ENCODE measurements around the gene PPP2R5E. TPM values are rescaled to one million over a fixed set of nuclear protein-coding genes. Genes with fewer than 3 reads are reported as not detected.
A peak's percentile ranks its signal among the peaks of the same experiment; 100 is the strongest.

PPP2R5E gene
- total RNA-seq, 1 donor from 2014 or later = 45.1 TPM

- Mint-ChIP-seq H3K9me3 (no peaks in the 10 kb centered on the region), H3K36me3 (ENCODE audit: low read depth) (peaks cover 2% of the 10 kb centered on the region), H3K4me3 (no peak overlapping the region), H3K4me1 (peaks cover 2% of the 10 kb centered on the region), H3K27me3 (no peaks in the 10 kb centered on the region), H3K27ac (no peak overlapping the region)
- DNase-seq = no peak
- intact Hi-C loops (cut with micrococcal nuclease) = no loop called here
These were observed 116.3 kb downstream of the PPP2R5E start for GRCh38 chr14:63426838-63427352.

DNA sequence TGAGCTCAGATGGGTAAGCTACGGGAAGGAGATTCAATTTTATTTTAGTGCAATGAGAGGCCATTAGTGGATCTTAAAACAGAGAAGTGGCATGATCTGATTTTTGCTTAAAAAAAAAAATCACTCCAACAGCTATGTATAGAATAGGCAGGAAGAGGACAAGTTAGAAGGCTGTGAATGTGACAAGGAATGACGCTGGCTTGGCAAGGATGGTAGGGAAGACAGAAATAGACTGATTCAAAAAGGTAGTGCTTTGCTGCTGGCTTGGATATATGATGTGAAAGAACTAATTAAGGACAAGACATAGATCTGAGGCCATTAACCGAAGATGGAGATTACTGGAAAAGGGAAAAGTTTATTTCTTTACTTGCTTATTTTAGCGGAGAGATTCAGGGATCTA, 119.3 kb downstream of the PPP2R5E start:
- H3K4me1 Mint-ChIP-seq = peaks cover 4% of the 10 kb centered on the region

GRCh38 chr14:63423381-63423780, 119.8 kb downstream of the PPP2R5E start:
- H3K4me1 Mint-ChIP-seq = peaks cover 4% of the 10 kb centered on the region
- no peak for DNase-seq
- intact Hi-C loops (cut with micrococcal nuclease) = no loop called here
- H3K9me3 Mint-ChIP-seq = no peaks in the 10 kb centered on the region
- H3K4me3 Mint-ChIP-seq = no peak overlapping the region
- peaks cover 13% of the 10 kb centered on the region for H3K36me3 Mint-ChIP-seq (ENCODE audit: low read depth)
- H3K27ac Mint-ChIP-seq = no peak overlapping the region
- H3K27me3 Mint-ChIP-seq = no peaks in the 10 kb centered on the region

More for the DNA sequence above, 119.3 kb downstream of the PPP2R5E start:
- no peak overlapping the region for H3K27ac Mint-ChIP-seq
- no peaks in the 10 kb centered on the region for H3K27me3 Mint-ChIP-seq
- no peak overlapping the region for H3K4me3 Mint-ChIP-seq
- peaks cover 13% of the 10 kb centered on the region for H3K36me3 Mint-ChIP-seq (ENCODE audit: low read depth)
- intact Hi-C loops (cut with micrococcal nuclease) = no loop called here
- H3K9me3 Mint-ChIP-seq = no peaks in the 10 kb centered on the region
- DNase-seq = no peak

DNA sequence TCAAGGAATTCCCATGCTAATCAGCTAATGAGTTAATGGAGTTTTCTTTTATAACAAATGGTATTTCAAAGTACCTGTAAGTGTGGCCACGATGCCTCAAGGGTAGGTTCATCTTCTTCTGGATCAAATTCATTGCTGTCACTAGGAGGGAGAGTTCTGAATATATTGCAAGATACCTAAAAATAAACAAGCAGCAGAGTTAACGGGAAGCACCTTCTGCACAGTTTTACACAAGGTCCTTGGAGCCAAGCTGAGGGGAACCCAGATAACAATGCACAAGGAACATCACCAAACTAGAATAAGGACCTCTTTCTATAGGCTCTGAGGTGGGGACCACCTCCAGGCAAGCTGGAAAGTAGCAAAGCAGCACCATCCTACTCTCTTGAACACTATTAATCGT, 121.3 kb downstream of the PPP2R5E start:
- Mint-ChIP-seq H3K4me1 (peaks cover 1% of the 10 kb centered on the region), H3K9me3 (no peaks in the 10 kb centered on the region), H3K27ac (no peak overlapping the region), H3K27me3 (no peaks in the 10 kb centered on the region), H3K36me3 (ENCODE audit: low read depth) (peaks cover 11% of the 10 kb centered on the region), H3K4me3 (no peak overlapping the region)
- DNase-seq = peak; percentile 41
- intact Hi-C loops (cut with micrococcal nuclease) = no loop called here

- Mint-ChIP-seq H3K9me3 (no peaks in the 10 kb centered on the region), H3K36me3 (ENCODE audit: low read depth) (peaks cover 11% of the 10 kb centered on the region), H3K27ac (no peak overlapping the region), H3K27me3 (no peaks in the 10 kb centered on the region), H3K4me3 (no peak overlapping the region), H3K4me1 (peaks cover 1% of the 10 kb centered on the region)
- DNase-seq = no peak
- intact Hi-C loops (cut with micrococcal nuclease) = no loop called here
These were observed 122.0 kb downstream of the PPP2R5E start for GRCh38 chr14:63421226-63421625.

- H3K4me1 Mint-ChIP-seq = peaks cover 1% of the 10 kb centered on the region
- H3K4me3 Mint-ChIP-seq = no peak overlapping the region
- no peaks in the 10 kb centered on the region for H3K27me3 Mint-ChIP-seq
- H3K9me3 Mint-ChIP-seq = no peaks in the 10 kb centered on the region
- peaks cover 19% of the 10 kb centered on the region for H3K36me3 Mint-ChIP-seq (ENCODE audit: low read depth)
- DNase-seq = no peak
- intact Hi-C loops (cut with micrococcal nuclease) = no loop called here
- no peak overlapping the region for H3K27ac Mint-ChIP-seq
These were observed 125.2 kb downstream of the PPP2R5E start for GRCh38 chr14:63418020-63418419.

GRCh38 chr14:63413009-63413408, 130.2 kb downstream of the PPP2R5E start:
- no peak overlapping the region for H3K27ac Mint-ChIP-seq
- intact Hi-C loops (cut with micrococcal nuclease) = no loop called here
- peaks cover 24% of the 10 kb centered on the region for H3K36me3 Mint-ChIP-seq (ENCODE audit: low read depth)
- H3K4me1 Mint-ChIP-seq = no peaks in the 10 kb centered on the region
- H3K4me3 Mint-ChIP-seq = no peak overlapping the region
- DNase-seq = no peak
- H3K9me3 Mint-ChIP-seq = no peaks in the 10 kb centered on the region
- no peaks in the 10 kb centered on the region for H3K27me3 Mint-ChIP-seq

GRCh38 chr14:63406333-63406732, 136.8 kb downstream of the PPP2R5E start:
- DNase-seq = no peak
- H3K27me3 Mint-ChIP-seq = no peaks in the 10 kb centered on the region
- no peak overlapping the region for H3K4me3 Mint-ChIP-seq
- H3K9me3 Mint-ChIP-seq = no peaks in the 10 kb centered on the region
- intact Hi-C loops (cut with micrococcal nuclease) = no loop called here
- peaks cover 19% of the 10 kb centered on the region for H3K36me3 Mint-ChIP-seq (ENCODE audit: low read depth)
- H3K4me1 Mint-ChIP-seq = peaks cover 11% of the 10 kb centered on the region
- no peak overlapping the region for H3K27ac Mint-ChIP-seq

- intact Hi-C loops (cut with micrococcal nuclease) = no loop called here
- Mint-ChIP-seq H3K4me3 (no peak overlapping the region), H3K4me1 (peaks cover 15% of the 10 kb centered on the region), H3K27ac (no peak overlapping the region), H3K27me3 (no peaks in the 10 kb centered on the region), H3K36me3 (ENCODE audit: low read depth) (peaks cover 16% of the 10 kb centered on the region), H3K9me3 (no peaks in the 10 kb centered on the region)
- DNase-seq = no peak
These were observed 137.5 kb downstream of the PPP2R5E start for GRCh38 chr14:63405715-63406114.

GRCh38 chr14:63404906-63405305, 138.3 kb downstream of the PPP2R5E start:
- DNase-seq = no peak
- H3K4me3 Mint-ChIP-seq = no peak overlapping the region
- peaks cover 15% of the 10 kb centered on the region for H3K36me3 Mint-ChIP-seq (ENCODE audit: low read depth)
- no peaks in the 10 kb centered on the region for H3K9me3 Mint-ChIP-seq
- no peak overlapping the region for H3K27ac Mint-ChIP-seq
- no peaks in the 10 kb centered on the region for H3K27me3 Mint-ChIP-seq
- peaks cover 15% of the 10 kb centered on the region for H3K4me1 Mint-ChIP-seq
- intact Hi-C loops (cut with micrococcal nuclease) = no loop called here

- Mint-ChIP-seq H3K27ac (no peak overlapping the region), H3K4me1 (peaks cover 17% of the 10 kb centered on the region), H3K27me3 (no peaks in the 10 kb centered on the region), H3K36me3 (ENCODE audit: low read depth) (peaks cover 23% of the 10 kb centered on the region), H3K9me3 (no peaks in the 10 kb centered on the region), H3K4me3 (no peak overlapping the region)
- no peak for DNase-seq
- intact Hi-C loops (cut with micrococcal nuclease) = no loop called here
These were observed 141.5 kb downstream of the PPP2R5E start for GRCh38 chr14:63401646-63402045.

DNA sequence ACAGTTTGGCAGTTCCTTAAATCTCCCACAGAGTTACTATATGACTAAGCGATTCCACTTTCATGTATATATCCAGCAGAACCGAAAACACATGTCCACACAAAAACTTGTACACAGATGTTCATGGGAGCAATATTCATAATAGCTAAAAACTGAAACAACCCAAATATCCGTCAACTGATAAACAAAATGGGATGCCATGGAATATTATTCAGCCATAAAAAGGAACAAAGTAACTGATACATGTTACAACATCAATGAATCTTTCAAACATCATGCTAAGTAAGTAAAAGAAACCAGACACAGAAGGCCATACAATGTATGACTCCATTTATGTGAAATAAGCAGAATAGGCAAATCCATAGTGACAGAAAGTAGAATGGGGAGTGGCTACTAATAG, 144.2 kb downstream of the PPP2R5E start:
- no peak overlapping the region for H3K27ac Mint-ChIP-seq
- H3K27me3 Mint-ChIP-seq = no peaks in the 10 kb centered on the region
- peaks cover 15% of the 10 kb centered on the region for H3K4me1 Mint-ChIP-seq
- intact Hi-C loops (cut with micrococcal nuclease) = no loop called here
- peaks cover 29% of the 10 kb centered on the region for H3K36me3 Mint-ChIP-seq (ENCODE audit: low read depth)
- no peak for DNase-seq
- no peaks in the 10 kb centered on the region for H3K9me3 Mint-ChIP-seq
- H3K4me3 Mint-ChIP-seq = no peak overlapping the region

- H3K27me3 Mint-ChIP-seq = no peaks in the 10 kb centered on the region
- H3K36me3 Mint-ChIP-seq (ENCODE audit: low read depth) = peaks cover 41% of the 10 kb centered on the region
- peaks cover 5% of the 10 kb centered on the region for H3K4me1 Mint-ChIP-seq
These were observed 148.3 kb downstream of the PPP2R5E start for GRCh38 chr14:63394841-63395240.

DNA sequence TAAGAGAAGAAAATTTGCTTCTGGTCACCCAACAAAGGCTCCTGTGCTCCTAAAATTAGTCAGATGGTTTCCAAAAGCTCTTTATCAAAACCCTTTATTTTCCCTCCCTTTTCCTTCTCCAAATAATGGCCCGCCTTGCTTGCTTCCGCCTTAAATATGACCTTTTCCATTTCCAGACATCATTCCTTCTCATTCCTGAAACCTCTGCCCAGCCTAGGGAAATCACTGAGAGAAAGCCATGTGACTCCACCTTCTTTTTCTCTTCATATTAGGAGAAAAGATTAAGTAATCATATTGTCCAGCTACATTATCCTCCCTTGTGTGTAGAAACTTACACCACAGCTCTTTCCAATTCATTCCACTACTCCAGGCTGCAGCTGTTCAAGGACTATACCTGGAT, 148.7 kb downstream of the PPP2R5E start:
- intact Hi-C loops (cut with micrococcal nuclease) = no loop called here
- Mint-ChIP-seq H3K9me3 (no peaks in the 10 kb centered on the region), H3K36me3 (ENCODE audit: low read depth) (peaks cover 37% of the 10 kb centered on the region), H3K4me3 (no peak overlapping the region), H3K27me3 (no peaks in the 10 kb centered on the region), H3K27ac (no peak overlapping the region), H3K4me1 (peaks cover 5% of the 10 kb centered on the region)
- no peak for DNase-seq

More at GRCh38 chr14:63394841-63395240, 148.3 kb downstream of the PPP2R5E start:
- intact Hi-C loops (cut with micrococcal nuclease) = no loop called here
- no peak overlapping the region for H3K4me3 Mint-ChIP-seq
- no peak for DNase-seq
- no peaks in the 10 kb centered on the region for H3K9me3 Mint-ChIP-seq
- peak overlapping the region; percentile 39 for H3K27ac Mint-ChIP-seq

- no peaks in the 10 kb centered on the region for H3K9me3 Mint-ChIP-seq
- intact Hi-C loops (cut with micrococcal nuclease) = no loop called here
- no peaks in the 10 kb centered on the region for H3K27me3 Mint-ChIP-seq
- DNase-seq = no peak
- no peaks in the 10 kb centered on the region for H3K4me1 Mint-ChIP-seq
- H3K4me3 Mint-ChIP-seq = no peak overlapping the region
- H3K27ac Mint-ChIP-seq = no peak overlapping the region
- H3K36me3 Mint-ChIP-seq (ENCODE audit: low read depth) = peaks cover 33% of the 10 kb centered on the region
These were observed 150.2 kb downstream of the PPP2R5E start for GRCh38 chr14:63393012-63393411.

Data from activated CD4-positive, alpha-beta T cell treated with anti-CD3 and anti-CD28 coated beads, Interleukin-2, amount 10 ng/mL, durations not matched to agents 24 days and 14 days (primary cell).